ENCODE measurements around the gene PYGB.
A peak's percentile ranks its signal among the peaks of the same experiment; 100 is the strongest.

The PYGB gene

GRCh38 chr20:25237610-25238318, 10.1 kb upstream of the PYGB start (continued):
- TF ChIP-seq ZNF398 (tag by site-specific recombination; IDR thresholded peaks at IDR 0.05) (peak; percentile 68), ZBTB11 (tag by site-specific recombination; conservative IDR thresholded peaks at IDR 0.05; ENCODE audit: low read depth) (0 out of 2 replicates have a peak, but pooled peaks have one; percentile 32), KLF17 (tag by site-specific recombination; IDR thresholded peaks at IDR 0.05) (peak; percentile 99), PRDM6 (tag by site-specific recombination; IDR thresholded peaks at IDR 0.05) (no peak), GLI4 (tag by site-specific recombination; IDR thresholded peaks at IDR 0.05) (no peak), ZNF138 (tag by site-specific recombination; IDR thresholded peaks at IDR 0.05; ENCODE audit: borderline replicate concordance) (no peak), ZNF521 (tag by site-specific recombination; IDR thresholded peaks at IDR 0.05) (no peak), ZNF23 (tag by site-specific recombination; IDR thresholded peaks at IDR 0.05; ENCODE audit: borderline replicate concordance) (no peak), ZNF560 (tag by site-specific recombination; IDR thresholded peaks at IDR 0.05; ENCODE audit: borderline replicate concordance) (no peak), ZBTB17 (tag by site-specific recombination; IDR thresholded peaks at IDR 0.05) (peak; percentile 73), ZNF324 (tag by site-specific recombination; IDR thresholded peaks at IDR 0.05) (peak; percentile 91; the same call in 1 of the 2 replicates), ZNF366 (tag by site-specific recombination; conservative IDR thresholded peaks at IDR 0.05) (peak; percentile 96), ZBTB10 (tag by site-specific recombination; IDR thresholded peaks at IDR 0.05) (peak; percentile 48), ZNF121 (tag by site-specific recombination; IDR thresholded peaks at IDR 0.05) (no peak), ELK4 (IDR thresholded peaks at IDR 0.05; ENCODE audit: borderline replicate concordance, low read depth, low read length) (no peak), ZFP69B (tag by site-specific recombination; IDR thresholded peaks at IDR 0.05) (peak; percentile 83), ZNF24 (tag by site-specific recombination; IDR thresholded peaks at IDR 0.05) (peak; percentile 99), ZNF10 (tag by site-specific recombination; IDR thresholded peaks at IDR 0.05) (no peak), ZNF777 (tag by site-specific recombination; IDR thresholded peaks at IDR 0.05; ENCODE audit: borderline replicate concordance) (no peak), ZNF626 (tag by site-specific recombination; IDR thresholded peaks at IDR 0.05) (no peak), SP2 (tag by site-specific recombination; IDR thresholded peaks at IDR 0.05) (peak; percentile 48), ZNF692 (tag by site-specific recombination; IDR thresholded peaks at IDR 0.05) (peak; percentile 87)
